B cell (primary cell): Measurements from ENCODE around the gene MRGPRG.

ENCODE experiments used
- CTCF ChIP-seq: fragments of 200-600 bp; IDR thresholded peaks from one replicate; pipeline ENCODE4 v1.8.0; 2022; ENCODE audit warnings: antibody characterized with exemption, mild to moderate bottlenecking
- EZH2 ChIP-seq: IDR thresholded peaks from 2 replicates; pipeline ENCODE4 v1.6.1; 2012; ENCODE audit warnings: borderline replicate concordance, low read depth, mild to moderate bottlenecking, moderate library complexity, low read length; ENCODE audit not compliant: insufficient read depth, poor library complexity, severe bottlenecking

DNA sequence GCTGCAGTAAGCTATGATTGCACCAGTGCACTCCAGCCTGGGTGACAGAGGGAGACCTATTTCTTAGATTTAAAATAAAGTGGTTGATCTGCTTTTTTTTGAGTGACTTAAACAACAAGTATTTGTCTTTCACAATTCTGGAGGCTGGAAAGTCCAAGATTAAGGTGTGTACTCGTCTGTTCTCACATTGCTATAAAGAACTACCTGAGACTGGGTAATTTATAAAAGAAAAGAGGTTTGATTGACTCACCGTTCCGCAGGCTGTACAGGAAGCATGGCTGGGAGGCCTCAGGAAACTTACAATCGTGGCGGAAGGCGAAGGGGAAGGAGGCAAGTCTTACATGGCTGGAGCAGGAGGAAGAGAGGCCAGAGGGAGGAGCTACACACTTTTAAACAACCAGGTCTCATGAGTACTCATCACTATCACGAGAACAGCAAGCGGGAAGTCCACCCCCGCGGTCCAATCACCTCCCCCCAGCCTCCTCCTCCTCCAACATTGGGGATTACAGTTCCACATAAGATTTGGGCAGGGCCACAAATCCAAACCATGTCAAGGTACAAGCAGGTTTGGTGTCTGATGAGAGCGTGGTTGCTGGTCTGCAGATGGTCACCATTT is 33.8 kb downstream of the MRGPRG start:
- TF ChIP-seq CTCF = no peak
- TF ChIP-seq EZH2 = no peak
